ENCODE results near the gene INSL3.
A peak's percentile ranks its signal among the peaks of the same experiment; 100 is the strongest.
"Not testable (repeated sequence)": the region's sequence is repeated elsewhere in the genome, so short reads cannot be mapped to it uniquely, and the experiment has no call there.

INSL3 gene

DNA sequence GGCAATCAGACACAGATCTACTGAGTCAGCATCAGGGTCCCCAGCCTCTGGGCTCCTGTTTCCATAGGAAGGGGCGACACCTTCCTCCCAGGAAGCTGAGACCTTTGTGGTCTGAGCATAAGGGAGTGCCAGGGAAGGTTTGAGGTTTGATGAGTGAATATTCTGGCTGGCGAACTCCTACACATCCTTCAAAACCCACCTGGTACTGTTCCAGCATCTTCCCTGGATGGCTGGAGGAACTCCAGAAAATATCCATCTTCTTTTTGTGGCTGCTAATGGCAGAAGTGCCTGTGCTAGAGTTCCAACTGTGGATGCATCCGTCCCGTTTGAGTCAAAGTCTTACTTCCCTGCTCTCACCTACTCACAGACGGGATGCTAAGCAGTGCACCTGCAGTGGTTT lies 9.2 kb downstream of the INSL3 start:
- no peak for DNase-seq (ENCODE audit: low spot score)

DNA sequence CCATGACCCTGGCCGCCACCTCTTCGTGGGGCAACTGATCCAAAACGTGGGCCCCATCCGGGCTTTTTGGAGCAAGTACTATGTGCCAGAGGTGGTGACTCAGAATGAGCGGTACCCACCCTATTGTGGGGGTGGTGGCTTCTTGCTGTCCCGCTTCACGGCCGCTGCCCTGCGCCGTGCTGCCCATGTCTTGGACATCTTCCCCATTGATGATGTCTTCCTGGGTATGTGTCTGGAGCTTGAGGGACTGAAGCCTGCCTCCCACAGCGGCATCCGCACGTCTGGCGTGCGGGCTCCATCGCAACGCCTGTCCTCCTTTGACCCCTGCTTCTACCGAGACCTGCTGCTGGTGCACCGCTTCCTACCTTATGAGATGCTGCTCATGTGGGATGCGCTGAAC lies 9.6 kb downstream of the INSL3 start:
- no peak for DNase-seq (ENCODE audit: low spot score)

DNA sequence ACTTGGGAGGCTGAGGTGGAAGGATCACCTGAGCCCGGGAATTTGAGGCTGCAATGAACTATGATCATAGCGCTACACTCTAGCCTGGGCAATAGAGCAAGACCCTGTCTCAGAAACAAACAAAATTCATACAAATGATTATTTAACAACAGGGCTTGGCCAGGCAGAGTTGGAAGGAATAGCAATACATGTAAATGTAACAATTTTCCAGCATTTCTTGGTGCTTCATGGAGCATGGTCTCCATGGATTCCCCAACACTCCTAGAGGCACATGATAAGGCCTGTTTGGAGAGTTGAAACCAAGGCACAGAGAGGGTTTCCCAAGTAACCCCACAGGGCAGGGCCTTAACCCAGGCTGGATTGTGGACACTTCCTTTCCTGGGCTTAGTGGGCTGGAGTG lies 10.2 kb downstream of the INSL3 start:
- DNase-seq (ENCODE audit: low spot score): no peak

DNA sequence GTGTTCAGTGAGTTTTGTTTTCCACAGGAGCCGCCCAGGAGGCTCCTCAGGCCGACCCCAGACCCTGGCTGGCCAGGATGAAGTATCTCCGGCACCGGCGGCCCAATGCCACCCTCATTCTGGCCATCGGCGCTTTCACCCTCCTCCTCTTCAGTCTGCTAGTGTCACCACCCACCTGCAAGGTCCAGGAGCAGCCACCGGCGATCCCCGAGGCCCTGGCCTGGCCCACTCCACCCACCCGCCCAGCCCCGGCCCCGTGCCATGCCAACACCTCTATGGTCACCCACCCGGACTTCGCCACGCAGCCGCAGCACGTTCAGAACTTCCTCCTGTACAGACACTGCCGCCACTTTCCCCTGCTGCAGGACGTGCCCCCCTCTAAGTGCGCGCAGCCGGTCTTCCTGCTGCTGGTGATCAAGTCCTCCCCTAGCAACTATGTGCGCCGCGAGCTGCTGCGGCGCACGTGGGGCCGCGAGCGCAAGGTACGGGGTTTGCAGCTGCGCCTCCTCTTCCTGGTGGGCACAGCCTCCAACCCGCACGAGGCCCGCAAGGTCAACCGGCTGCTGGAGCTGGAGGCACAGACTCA lies 13.5 kb downstream of the INSL3 start:
- no peak for DNase-seq (ENCODE audit: low spot score)

DNA sequence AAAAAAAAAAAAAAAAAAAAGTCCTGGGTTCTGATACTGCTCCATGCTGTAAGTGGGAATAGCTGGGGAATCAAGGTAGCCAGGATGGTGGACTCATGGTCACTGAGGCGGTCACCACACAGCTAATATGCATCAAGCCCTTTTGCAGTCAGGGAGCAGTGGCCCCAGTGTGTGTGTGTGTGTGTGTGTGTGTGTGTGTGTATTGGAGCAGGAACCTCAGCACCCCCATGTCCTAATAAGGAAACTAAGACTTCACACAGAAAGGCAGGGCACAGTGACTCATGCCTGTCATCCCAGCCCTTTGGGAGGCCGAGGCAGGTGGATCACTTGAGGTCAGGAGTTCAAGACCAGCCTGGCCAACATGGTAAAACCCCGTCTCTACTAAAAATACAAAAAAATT lies 14.4 kb downstream of the INSL3 start:
- DNase-seq (ENCODE audit: low spot score): no peak

DNA sequence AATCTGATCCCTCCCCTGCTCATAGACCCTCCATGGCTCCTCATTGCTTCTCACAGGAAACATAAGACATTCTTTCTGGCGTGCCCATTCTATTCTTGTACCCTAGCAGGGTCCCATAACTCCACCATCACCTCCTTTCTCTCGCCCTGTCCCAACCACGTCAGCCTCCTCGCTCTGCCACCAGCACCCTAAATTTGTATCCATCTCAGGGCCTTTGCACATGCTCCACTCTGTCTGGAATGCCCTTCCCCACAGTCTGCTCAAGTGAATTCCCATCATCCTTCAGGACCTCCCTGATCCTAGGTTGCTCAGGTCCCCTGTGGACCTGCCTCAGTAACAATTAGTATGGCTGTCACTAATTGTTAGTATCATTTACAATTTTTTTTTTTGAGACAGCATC lies 15.9 kb downstream of the INSL3 start:
- DNase-seq (ENCODE audit: low spot score): no peak

DNA sequence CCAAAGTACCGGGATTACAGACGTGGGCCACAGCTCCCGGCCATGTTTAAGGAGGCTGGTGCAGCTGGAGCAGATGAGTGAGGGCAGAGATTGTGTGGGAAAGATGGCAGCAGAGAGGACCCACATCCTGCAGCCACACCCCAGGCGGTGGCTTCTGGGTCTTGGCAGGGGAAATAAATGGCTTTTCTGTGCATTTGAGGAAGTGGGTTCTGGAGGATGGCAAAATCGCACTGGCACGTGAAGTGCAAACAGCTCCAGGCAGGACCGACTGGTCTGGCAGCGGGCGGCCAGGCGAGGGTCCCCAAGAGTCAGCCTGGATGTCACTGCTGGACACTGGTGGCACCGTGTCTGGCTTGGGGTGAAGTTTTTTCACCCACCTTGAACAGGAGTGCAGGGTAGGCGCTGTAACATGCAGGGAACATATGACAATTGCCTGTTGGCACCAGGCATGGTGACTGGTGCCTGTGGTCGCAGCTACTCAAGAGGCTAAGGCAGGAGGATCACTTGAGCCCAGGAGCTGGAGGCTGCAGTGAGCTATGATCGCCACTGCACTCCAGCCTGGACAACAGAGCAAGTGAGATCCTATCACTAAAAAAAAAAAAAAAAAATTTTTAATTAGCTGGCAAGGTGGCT lies 17.9 kb downstream of the INSL3 start:
- no peak for DNase-seq (ENCODE audit: low spot score)

DNA sequence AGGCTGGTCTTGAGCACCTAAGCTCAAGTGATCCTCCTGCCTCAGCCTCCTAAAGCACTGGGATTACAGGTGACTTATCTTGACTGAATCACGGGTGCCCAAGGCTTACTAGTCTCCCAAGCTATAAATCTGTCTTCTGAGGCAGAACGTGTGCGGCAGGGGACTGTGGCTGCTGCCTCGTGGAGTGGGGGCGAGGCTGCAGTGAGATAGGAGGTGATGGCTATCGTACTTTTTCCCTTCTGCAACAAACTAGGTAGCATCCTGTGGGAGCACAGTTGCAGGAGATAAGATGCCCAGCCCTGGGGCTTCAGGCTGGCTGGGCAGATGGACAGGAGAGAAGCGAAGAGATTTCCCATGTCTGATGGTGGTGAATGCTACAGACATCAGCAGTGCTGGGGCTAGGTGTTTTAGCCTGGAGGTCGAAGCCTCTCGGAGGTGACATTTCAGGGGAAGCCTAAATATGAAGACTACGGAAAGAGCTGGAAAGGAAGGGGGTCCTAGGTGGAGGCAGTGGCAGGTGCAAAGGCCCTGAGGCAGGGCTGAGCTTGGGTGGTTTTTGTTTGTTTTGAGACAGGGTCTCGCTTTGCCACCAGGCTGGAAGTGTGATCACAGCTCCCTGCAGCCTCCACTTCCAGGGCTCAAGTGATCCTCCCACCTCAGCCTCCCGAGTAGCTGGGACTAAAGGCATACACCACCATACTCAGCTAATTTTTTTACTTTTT lies 19.0 kb downstream of the INSL3 start:
- DNase-seq (ENCODE audit: low spot score): no peak

DNA sequence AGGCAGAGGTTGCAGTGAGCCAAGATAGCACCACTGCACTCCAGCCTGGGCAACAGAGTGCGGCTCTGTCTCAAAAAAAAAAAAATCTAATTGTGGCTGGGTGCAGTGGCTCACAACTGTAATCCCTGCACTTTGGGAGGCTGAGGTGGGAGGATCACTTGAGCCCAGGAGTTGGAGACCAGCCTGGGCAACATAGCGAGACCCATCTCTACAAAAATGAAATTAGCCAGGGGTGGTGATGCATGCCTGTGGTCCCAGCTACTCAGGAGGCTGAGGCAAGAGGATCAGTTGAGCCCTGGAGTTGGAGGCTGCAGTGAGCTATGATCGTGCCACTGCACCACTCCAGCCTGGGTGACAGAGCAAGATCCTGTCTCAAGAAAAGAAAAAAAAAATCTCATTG lies 22.7 kb downstream of the INSL3 start:
- not testable (repeated sequence) for DNase-seq (ENCODE audit: low spot score)

DNA sequence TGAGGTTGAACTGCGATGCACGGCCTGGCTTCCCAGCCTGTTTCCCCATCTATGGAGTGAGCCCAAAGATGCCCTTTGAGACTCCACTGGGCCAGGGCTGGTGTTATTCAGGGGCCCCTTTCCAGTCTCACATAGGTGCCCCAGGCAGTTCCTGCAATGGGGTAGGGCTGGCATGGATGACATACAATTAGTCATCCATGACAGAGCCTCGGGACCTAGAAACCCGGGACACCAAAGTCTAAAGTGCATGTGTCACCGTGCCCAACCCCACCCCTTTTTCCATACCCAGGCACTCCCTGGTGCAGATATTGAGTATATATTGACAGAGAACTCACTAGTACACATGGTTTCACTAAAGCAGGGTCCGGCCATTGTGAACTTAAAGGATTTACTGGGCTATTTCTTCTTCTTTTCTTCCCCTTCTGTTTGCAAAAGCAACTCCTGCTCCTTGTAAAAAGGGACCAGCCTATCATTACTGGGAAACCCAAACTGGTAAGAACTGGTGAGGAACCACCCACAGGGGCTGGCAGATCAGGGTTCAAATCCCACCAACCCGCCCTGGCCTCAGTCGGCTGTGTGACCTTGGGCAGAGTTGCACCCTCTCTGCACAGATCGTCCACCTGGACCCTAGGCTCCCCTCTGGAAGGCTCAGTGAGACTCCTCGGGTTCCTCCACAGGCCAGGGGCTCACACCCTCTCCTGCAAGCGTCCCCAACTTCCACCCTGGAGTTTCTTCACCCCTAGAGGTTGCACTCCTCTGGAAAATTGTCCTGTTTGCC lies 23.7 kb downstream of the INSL3 start:
- no peak for DNase-seq (ENCODE audit: low spot score)

DNA sequence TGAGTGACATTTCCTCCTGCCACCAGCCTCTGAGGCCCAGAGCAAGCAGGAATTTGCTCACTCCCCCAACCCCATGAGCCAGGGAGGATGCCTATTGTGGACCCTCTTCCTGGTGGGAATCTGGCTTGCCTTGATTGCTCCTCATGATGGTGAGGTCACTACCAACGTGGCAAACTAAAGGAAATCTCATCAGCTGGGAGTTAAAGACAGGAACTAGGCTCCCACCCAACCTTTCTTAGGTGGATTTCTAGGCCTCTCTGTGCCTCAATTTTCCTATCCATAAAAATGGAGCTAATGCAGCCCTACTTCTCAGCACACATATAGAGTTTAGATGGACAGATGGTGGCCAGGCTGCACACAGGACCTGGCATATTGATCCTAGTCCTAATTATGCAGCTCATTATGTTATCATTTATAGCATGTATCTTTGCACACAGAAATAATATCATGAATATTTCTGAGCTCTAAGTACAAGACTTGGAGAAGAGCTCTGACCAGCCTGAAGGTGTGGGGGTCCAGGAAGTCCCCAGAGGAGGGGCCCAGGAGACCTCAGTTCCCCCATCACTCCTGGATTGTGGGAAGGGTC lies 24.4 kb downstream of the INSL3 start:
- DNase-seq (ENCODE audit: low spot score): no peak

DNA sequence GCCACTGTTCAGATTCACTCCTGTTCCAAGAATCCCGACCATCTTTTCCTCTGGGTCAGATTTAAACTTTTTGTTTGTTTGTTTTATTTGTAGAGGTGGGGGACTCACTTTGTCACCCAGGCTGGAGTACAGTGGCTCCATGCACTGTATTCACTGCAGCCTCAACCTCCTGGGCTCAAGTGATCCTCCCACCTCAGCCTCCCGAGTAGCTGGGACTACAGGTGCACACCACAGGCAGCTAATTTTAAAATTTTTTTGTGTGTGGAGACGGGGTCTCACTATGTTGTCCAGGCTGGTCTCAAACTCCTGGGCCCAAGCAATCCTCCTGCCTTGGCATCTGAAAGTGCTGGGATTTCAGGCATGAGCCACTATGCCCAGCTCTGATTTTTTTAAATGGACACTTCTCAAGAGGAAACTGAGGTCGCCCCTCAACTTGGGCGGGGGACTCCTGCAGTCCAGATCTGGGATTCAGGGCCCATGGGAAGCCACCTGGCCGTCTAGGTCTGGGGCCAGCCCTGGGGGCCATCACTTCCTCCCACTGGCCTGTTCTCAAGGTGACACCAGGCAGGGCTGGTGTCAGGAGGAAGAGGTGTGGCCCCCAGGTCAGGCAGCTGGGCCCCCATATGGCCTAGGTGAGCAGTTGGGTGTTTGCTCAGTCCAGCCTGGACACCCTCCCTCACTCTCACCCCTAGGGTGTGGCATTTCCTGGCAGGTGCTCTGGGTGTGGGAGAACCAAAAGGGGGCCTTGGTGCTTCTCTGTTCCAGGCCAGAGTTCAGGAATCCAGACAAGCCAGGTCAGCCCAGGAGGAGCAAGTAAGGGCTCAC lies 25.1 kb downstream of the INSL3 start:
- DNase-seq (ENCODE audit: low spot score): no peak

DNA sequence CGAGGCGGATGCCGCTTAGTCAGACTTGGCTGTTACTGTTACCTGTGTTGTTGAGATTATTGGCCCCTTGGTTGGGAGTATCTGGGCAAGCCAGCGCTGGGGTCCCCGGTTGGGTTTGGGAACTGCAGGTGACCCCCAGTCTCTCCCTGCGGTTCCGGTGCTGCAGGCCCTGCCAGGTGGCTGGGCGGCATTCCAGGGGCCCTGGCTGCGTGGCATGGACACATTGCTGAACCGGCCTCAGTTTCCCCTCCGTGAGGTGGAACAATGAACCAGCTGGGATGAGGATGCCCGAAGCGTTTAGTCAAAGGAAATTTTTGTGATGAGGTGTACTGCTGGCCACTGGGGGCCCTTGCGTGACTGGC lies 25.8 kb downstream of the INSL3 start:
- DNase-seq (ENCODE audit: low spot score): no peak

DNA sequence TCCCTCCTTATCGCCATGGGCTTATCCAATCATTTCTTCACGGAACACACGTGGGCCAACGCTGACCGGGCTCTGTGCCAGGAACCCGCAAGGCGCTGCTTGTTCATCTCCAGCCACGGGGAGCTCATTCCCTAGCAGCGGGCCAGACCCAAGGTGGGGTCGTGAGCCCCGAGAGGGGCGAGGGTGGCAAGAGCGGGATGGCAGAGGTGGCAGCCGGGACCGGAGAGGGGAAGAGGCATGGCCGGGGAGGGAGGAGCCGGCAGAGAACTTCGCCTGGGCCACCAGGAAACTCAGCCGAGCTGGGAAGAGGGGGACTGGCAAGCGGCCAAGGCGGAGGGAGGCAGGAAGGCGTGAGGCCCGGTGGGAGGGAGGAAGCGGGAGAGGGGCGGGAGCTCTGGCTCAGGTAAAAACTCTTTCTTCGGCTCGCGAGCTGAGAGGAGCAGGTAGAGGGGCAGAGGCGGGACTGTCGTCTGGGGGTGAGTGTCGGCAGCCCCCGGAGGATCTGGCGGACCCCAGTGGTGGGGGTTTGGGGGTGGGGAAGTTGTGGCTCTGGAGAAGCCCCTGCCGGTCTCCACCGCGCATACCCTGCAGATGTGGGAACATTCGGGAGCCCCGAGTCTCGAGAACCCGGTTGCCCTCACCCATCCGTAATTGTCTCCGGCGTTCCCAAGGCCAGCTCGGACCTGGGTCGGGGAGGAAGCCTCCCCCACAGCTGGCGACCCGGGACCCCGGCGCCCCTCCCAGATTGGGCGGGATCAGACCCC lies 26.4 kb downstream of the INSL3 start, which contains the start of gene B3GNT3:
B3GNT3 (plus strand) TSS at position 408 of the 764 bp plus-strand sequence. CDS start 12,670 bp downstream, outside the sequence.
- no peak for DNase-seq (ENCODE audit: low spot score)

DNA sequence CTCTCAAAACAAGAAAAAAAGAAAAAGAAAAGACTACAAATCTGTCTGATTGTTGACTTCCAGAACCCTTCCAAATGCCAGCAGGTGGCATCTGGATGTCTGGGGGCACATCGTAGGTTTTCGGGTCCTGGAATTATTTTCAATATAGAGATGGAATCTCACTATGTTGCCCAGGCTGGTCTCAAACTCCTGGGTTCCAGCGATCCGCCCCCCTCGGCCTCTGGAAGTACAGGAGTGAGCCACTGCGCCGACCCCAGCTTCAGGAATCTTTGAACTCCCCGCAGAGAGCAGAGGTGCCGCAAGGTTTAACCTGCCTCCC lies 26.9 kb downstream of the INSL3 start:
- no peak for DNase-seq (ENCODE audit: low spot score)

DNA sequence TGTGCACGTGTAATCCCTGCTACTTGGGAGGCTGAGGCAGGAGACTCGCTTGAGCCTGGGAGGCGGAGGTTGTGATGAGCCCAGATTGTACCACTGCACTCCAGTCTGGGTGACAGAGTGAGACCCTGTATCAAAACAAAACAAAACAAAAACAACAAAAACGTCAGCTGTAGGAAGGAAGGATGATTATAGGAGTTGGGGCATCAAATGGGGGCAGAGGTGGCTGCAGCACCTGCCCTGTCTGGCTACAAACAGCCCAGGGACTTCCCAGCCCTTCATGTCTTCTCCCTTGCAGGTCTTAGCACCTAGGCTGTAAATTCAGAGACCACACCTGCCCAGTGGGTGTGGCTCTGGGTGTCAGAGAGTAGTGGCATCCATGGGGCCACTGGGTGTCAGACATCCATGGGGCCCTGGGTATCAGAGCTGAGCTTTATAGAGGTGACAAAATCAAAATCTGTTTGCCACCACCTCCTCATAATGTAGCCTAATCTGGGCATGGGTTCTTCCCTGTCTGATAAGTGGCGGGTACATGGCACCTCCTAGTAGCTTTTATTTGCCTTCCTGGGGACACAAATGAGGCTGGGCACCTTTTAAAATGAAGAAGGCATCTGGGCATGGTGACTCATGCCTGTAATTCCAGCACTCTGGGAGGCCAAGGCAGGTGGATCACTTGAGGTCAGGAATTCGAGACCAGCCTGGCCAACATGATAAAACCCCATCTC lies 31.1 kb downstream of the INSL3 start:
- no peak for DNase-seq (ENCODE audit: low spot score)

DNA sequence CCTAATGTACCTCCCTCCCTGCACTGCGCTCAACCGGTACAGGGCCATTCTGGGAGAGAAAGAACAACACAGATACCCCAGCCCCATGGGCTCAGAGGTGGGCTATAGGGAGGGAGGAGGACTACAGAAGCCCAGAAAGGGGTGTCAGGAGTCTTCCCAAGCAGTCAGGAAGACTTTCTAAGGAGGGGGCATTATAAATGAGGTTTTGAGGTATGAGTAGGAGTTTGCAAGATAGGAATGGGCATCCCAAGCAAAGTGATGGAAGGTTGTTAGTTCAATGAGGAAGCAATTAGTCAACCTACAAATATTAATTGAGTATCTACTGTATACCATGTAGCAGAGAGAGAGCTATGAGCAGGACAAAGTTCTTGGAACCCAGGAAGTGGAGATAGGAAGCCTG lies 32.7 kb downstream of the INSL3 start:
- no peak for DNase-seq (ENCODE audit: low spot score)

DNA sequence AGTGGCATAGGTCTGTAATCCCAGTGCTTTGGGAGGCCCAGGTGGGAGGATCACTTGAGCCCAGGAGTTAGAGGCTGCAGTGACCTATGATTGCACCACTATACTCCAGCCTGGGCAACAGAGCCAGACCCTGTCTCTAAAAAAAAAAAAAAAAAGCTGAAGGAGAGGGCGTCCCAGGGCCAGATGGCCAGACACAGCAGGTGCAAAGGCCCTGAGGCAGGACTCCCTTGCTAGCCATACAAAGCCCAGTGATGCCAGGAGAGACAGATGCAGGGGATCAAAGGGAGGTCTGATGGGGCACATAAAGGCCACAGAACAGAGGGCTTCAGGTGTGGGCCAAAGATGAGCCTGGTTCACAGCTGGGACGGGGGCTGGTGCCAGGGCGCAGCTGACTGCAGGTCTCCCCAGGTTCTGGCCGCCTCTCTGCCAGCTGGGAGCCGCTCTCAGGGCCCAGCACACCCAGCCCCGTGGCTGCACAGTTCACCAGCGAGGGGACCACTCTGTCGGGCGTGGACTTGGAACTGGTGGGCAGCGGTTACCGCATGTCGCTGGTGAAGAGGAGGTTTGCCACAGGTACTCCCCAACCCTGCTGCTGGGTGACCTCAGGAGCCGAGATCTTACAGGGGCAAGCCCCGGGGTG lies 33.9 kb downstream of the INSL3 start:
- no peak for DNase-seq (ENCODE audit: low spot score)

DNA sequence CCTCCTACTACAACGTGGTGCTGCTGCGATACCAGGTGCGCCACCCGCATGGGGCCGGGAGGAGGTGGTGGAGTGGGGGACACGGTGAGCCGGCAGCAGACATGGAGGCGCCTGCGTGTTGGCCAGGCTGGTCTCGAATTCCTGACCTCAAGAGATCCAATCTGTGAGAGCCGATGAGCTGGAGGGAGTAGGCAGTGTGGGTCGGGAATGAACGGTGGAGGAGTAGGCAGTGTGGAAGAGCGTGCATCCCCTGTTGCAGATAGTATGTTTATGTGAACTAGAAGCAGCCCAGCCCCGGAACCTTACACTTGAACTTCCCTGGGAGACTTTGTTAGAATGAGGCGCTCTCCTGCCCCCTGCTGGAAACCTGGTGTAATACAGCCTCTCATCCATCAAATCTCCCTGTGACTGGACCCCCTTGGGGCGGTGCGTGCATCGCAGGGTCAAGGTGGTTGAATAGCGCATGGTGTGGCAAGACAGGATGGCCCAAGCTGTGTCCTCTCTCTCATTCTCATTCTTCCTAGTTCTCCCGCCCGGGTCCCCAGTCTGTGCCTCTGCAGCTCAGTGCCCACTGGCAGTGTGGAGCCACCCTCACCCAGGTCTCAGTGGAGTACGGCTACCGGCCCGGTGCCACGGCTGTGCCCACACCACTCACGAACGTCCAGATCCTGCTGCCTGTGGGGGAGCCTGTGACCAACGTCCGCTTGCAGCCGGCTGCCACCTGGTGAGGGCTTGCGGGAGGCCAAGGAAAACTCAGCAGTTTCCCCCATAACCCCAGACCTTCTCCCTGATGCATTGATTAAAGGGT lies 36.9 kb downstream of the INSL3 start:
- peak; percentile 65 for DNase-seq (ENCODE audit: low spot score)
